Neural progenitor cell (in vitro differentiated cells): ENCODE data around the gene SLIT1.

Experiments used
- CTCF ChIP-seq: fragments of 200-600 bp; sonication (generic); IDR thresholded peaks from 2 replicates; pipeline ENCODE4 v1.5.1; 2017; ENCODE audit warnings: antibody characterized with exemption, mild to moderate bottlenecking
- EZH2 ChIP-seq: fragments of 200-600 bp; sonication (generic); IDR thresholded peaks from 2 replicates; pipeline ENCODE4 v1.6.1; 2017; ENCODE audit warnings: antibody characterized with exemption, mild to moderate bottlenecking, moderate library complexity
- EZH2phosphoT487 ChIP-seq: fragments of 200-600 bp; sonication (generic); IDR thresholded peaks from 2 replicates; pipeline ENCODE4 v1.6.1; 2017; ENCODE audit warnings: antibody characterized with exemption

DNA sequence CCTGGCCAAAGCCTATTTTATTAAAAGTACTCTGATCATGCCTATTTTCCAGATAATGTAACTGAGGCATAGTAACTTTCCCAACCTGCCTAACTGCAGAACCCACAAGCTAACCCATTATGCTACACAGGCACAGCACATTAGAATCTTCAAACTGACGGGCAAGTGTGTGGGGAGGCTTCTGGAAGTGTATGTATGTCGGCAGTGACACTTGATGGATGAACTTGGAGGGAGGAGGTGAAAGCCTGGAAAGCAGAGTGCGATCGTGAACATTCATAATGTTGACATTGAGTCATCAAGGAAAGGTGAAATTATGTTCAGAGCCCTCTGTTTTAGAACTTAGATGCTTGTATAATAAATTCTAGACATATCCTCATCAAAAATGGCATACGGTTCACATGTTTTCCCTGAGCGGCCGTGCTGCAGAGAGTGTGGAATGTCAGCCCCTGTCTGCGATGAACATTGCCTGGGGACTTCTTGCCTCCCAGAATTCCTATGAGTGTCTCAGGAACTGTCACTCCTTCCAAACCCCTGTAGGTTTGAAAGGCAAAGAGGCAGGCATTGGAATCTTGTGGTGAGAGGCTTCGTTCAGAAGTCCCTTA, 102.4 kb downstream of the SLIT1 start:
- no peak for TF ChIP-seq CTCF
- no peak for TF ChIP-seq EZH2phosphoT487
- TF ChIP-seq EZH2, result no peak
